ENCODE measurements around the gene MS4A13.
"Not testable (repeated sequence)": the region's sequence is repeated elsewhere in the genome, so short reads cannot be mapped to it uniquely, and the experiment has no call there.

Gene MS4A13

GRCh38 chr11:60538627-60539026 lies 23.4 kb downstream of the MS4A13 start:
- not testable (repeated sequence) for H3K9ac ChIP-seq (ENCODE audit: low read length); H3K27ac ChIP-seq (ENCODE audit: low read length); H3K36me3 ChIP-seq (ENCODE audit: control insufficient read depth, low read depth, low read length); H3K9me3 ChIP-seq (ENCODE audit: control insufficient read depth, low read depth, low read length); H3K27me3 ChIP-seq (ENCODE audit: control insufficient read depth, insufficient read depth, low read length); H3K4me1 ChIP-seq (ENCODE audit: control insufficient read depth, low read depth, low read length); H3K4me3 ChIP-seq (ENCODE audit: low read length)

GRCh38 chr11:60544077-60544476 lies 28.9 kb downstream of the MS4A13 start:
- Histone ChIP-seq H3K27me3 (ENCODE audit: control insufficient read depth, insufficient read depth, low read length) (no peaks in the 10 kb centered on the region), H3K9ac (ENCODE audit: low read length) (no peak overlapping the region), H3K4me3 (ENCODE audit: low read length) (no peak overlapping the region), H3K27ac (ENCODE audit: low read length) (no peak overlapping the region), H3K4me1 (ENCODE audit: control insufficient read depth, low read depth, low read length) (no peaks in the 10 kb centered on the region), H3K36me3 (ENCODE audit: control insufficient read depth, low read depth, low read length) (no peaks in the 10 kb centered on the region), H3K9me3 (ENCODE audit: control insufficient read depth, low read depth, low read length) (no peaks in the 10 kb centered on the region)

GRCh38 chr11:60561254-60561653 lies 46.1 kb downstream of the MS4A13 start:
- Histone ChIP-seq H3K36me3 (ENCODE audit: control insufficient read depth, low read depth, low read length) (no peaks in the 10 kb centered on the region), H3K27me3 (ENCODE audit: control insufficient read depth, insufficient read depth, low read length) (no peaks in the 10 kb centered on the region), H3K9me3 (ENCODE audit: control insufficient read depth, low read depth, low read length) (peaks cover 16% of the 10 kb centered on the region), H3K4me1 (ENCODE audit: control insufficient read depth, low read depth, low read length) (no peaks in the 10 kb centered on the region), H3K4me3 (ENCODE audit: low read length) (no peak overlapping the region), H3K27ac (ENCODE audit: low read length) (no peak overlapping the region), H3K9ac (ENCODE audit: low read length) (no peak overlapping the region)

GRCh38 chr11:60563553-60564235 lies 48.5 kb downstream of the MS4A13 start:
- Histone ChIP-seq H3K4me3 (ENCODE audit: low read length) (no peak overlapping the region), H3K9me3 (ENCODE audit: control insufficient read depth, low read depth, low read length) (peaks cover 11% of the 10 kb centered on the region), H3K27ac (ENCODE audit: low read length) (no peak overlapping the region), H3K27me3 (ENCODE audit: control insufficient read depth, insufficient read depth, low read length) (no peaks in the 10 kb centered on the region), H3K9ac (ENCODE audit: low read length) (no peak overlapping the region), H3K36me3 (ENCODE audit: control insufficient read depth, low read depth, low read length) (no peaks in the 10 kb centered on the region), H3K4me1 (ENCODE audit: control insufficient read depth, low read depth, low read length) (no peaks in the 10 kb centered on the region)

- Histone ChIP-seq H3K9me3 (ENCODE audit: control insufficient read depth, low read depth, low read length) (peaks cover 7% of the 10 kb centered on the region), H3K4me1 (ENCODE audit: control insufficient read depth, low read depth, low read length) (no peaks in the 10 kb centered on the region), H3K36me3 (ENCODE audit: control insufficient read depth, low read depth, low read length) (no peaks in the 10 kb centered on the region), H3K9ac (ENCODE audit: low read length) (no peak overlapping the region), H3K27me3 (ENCODE audit: control insufficient read depth, insufficient read depth, low read length) (no peaks in the 10 kb centered on the region), H3K27ac (ENCODE audit: low read length) (no peak overlapping the region), H3K4me3 (ENCODE audit: low read length) (no peak overlapping the region)
These were observed 51.6 kb downstream of the MS4A13 start for GRCh38 chr11:60566776-60567175.

GRCh38 chr11:60570970-60571369 lies 55.8 kb downstream of the MS4A13 start:
- Histone ChIP-seq H3K4me1 (ENCODE audit: control insufficient read depth, low read depth, low read length) (no peaks in the 10 kb centered on the region), H3K27me3 (ENCODE audit: control insufficient read depth, insufficient read depth, low read length) (no peaks in the 10 kb centered on the region), H3K4me3 (ENCODE audit: low read length) (no peak overlapping the region), H3K27ac (ENCODE audit: low read length) (no peak overlapping the region), H3K36me3 (ENCODE audit: control insufficient read depth, low read depth, low read length) (no peaks in the 10 kb centered on the region), H3K9ac (ENCODE audit: low read length) (no peak overlapping the region), H3K9me3 (ENCODE audit: control insufficient read depth, low read depth, low read length) (no peaks in the 10 kb centered on the region)

- H3K4me1 ChIP-seq (ENCODE audit: control insufficient read depth, low read depth, low read length): no peaks in the 10 kb centered on the region
- H3K36me3 ChIP-seq (ENCODE audit: control insufficient read depth, low read depth, low read length): no peaks in the 10 kb centered on the region
- H3K9me3 ChIP-seq (ENCODE audit: control insufficient read depth, low read depth, low read length): no peaks in the 10 kb centered on the region
- H3K27me3 ChIP-seq (ENCODE audit: control insufficient read depth, insufficient read depth, low read length): no peaks in the 10 kb centered on the region
- H3K4me3 ChIP-seq (ENCODE audit: low read length): no peak overlapping the region
- H3K27ac ChIP-seq (ENCODE audit: low read length): no peak overlapping the region
- no peak overlapping the region for H3K9ac ChIP-seq (ENCODE audit: low read length)
These were observed 74.4 kb downstream of the MS4A13 start for GRCh38 chr11:60589611-60590010.

All from iPS-18a (cell line).